H1 (cell line): Measurements from ENCODE around the gene CSF3. TPM values are rescaled to one million over a fixed set of nuclear protein-coding genes. Genes with fewer than 3 reads are reported as not detected.
A peak's percentile ranks its signal among the peaks of the same experiment; 100 is the strongest.

Experiments used
- CTCF ChIA-PET: fragments of 300-600 bp; sonication (Branson Sonifier 250); formaldehyde crosslinking; loops from one replicate; lab custom pipeline; 2021; ENCODE audit not compliant: partially characterized antibody; lab: Charles Lee
- POLR2A ChIA-PET: fragments of 300-600 bp; sonication (Branson Sonifier 250); formaldehyde crosslinking; loops from one replicate; lab custom pipeline; 2021; ENCODE audit warnings: inconsistent platforms; ENCODE audit not compliant: partially characterized antibody; lab: Charles Lee
- DNase-seq, 2 experiments: peaks; one replicate each; pipeline versions ENCODE4 v3.0.0 to v3.0.0-alpha.2; 2010 to 2022; ENCODE audit warnings: low spot score in 2 of 2, low read depth in 1 of 2, mixed read lengths in 1 of 2
- FAIRE-seq: peaks from 2 replicates; lab custom pipeline; 2011; peaks lifted over from hg19 to GRCh38; lab: Jason Lieb, UNC
- H2AFZ ChIP-seq: 2 replicates; pipeline ENCODE4 v1.8.1; 2012; ENCODE audit warnings: low read length, inconsistent platforms
- H2AK5ac ChIP-seq: 2 replicates; pipeline ENCODE4 v1.6.1; 2013; ENCODE audit warnings: low read depth, low read length
- H2BK120ac ChIP-seq: replicated peaks from 2 replicates; pipeline ENCODE3; 2013; ENCODE audit warnings: low read depth, low read length, inconsistent platforms
- H2BK12ac ChIP-seq: 2 replicates; pipeline ENCODE4 v1.6.1; 2013; ENCODE audit warnings: low read depth, low read length
- H2BK15ac ChIP-seq: 2 replicates; pipeline ENCODE4 v1.6.1; 2013; ENCODE audit warnings: low read length
- H2BK20ac ChIP-seq: 2 replicates; pipeline ENCODE4 v1.6.1; 2013; ENCODE audit warnings: low read length
- H2BK5ac ChIP-seq: 2 replicates; pipeline ENCODE4 v1.6.1; 2013; ENCODE audit warnings: low read depth, low read length
- H3K14ac ChIP-seq: 2 replicates; pipeline ENCODE4 v1.6.1; 2013; ENCODE audit warnings: inconsistent platforms; ENCODE audit not compliant: insufficient read length
- H3K18ac ChIP-seq: 2 replicates; pipeline ENCODE4 v1.6.1; 2013; ENCODE audit warnings: low read length; ENCODE audit errors: extremely low read depth
- H3K23ac ChIP-seq: 2 replicates; pipeline ENCODE4 v1.6.1; 2013; ENCODE audit warnings: inconsistent platforms; ENCODE audit not compliant: insufficient read length
- H3K23me2 ChIP-seq: 2 replicates; pipeline ENCODE4 v1.6.1; 2013; ENCODE audit warnings: low read depth, low read length
- H3K27ac ChIP-seq: 2 replicates; pipeline ENCODE4 v1.6.1; 2011; ENCODE audit warnings: low read depth, low read length, inconsistent platforms
- H3K27me3 ChIP-seq, 4 experiments: replicated peaks in 1 of 4; 1 replicate in 1 of 4; 2 replicates in 3 of 4; pipeline versions ENCODE4 v1.6.1 to v1.8.1; 2011 to 2013; ENCODE audit warnings: low read length in 3 of 4, mild to moderate bottlenecking in 3 of 4, inconsistent platforms in 2 of 4, mixed read lengths in 2 of 4, moderate library complexity in 1 of 4; ENCODE audit not compliant: control insufficient read depth in 3 of 4, insufficient read depth in 3 of 4; ENCODE audit errors: extremely low read depth in 1 of 4
- H3K36me3 ChIP-seq, 4 experiments: 2 replicates each; pipeline versions ENCODE4 v1.6.1 to v1.8.1; 2011 to 2013; ENCODE audit warnings: mild to moderate bottlenecking in 4 of 4, low read length in 3 of 4, moderate library complexity in 2 of 4, control low read depth in 1 of 4, inconsistent platforms in 1 of 4; ENCODE audit not compliant: insufficient read depth in 4 of 4, control insufficient read depth in 2 of 4
- H3K4ac ChIP-seq: replicated peaks from 2 replicates; pipeline ENCODE3; 2013; ENCODE audit warnings: low read length, low read depth, mixed read lengths, inconsistent platforms; ENCODE audit not compliant: insufficient read length
- H3K4me1 ChIP-seq, 4 experiments: replicated peaks in 1 of 4; 1 replicate in 1 of 4; 2 replicates in 3 of 4; pipeline versions ENCODE4 v1.6.1 to v1.8.1; 2011 to 2013; ENCODE audit warnings: low read length in 3 of 4, inconsistent platforms in 2 of 4, mixed read lengths in 1 of 4; ENCODE audit not compliant: insufficient read depth in 4 of 4, control insufficient read depth in 3 of 4
- H3K4me2 ChIP-seq, 2 experiments: 2 replicates each; pipeline versions ENCODE4 v1.6.1 to v1.8.1; 2011 to 2013; ENCODE audit warnings: low read depth in 2 of 2, low read length in 2 of 2, control low read depth in 1 of 2, inconsistent platforms in 1 of 2, mild to moderate bottlenecking in 1 of 2; ENCODE audit not compliant: insufficient read depth in 1 of 2
- H3K4me3 ChIP-seq, 4 experiments: fragments of 200-600, 300-600 bp in 1 of 4; sonication (generic), shearing (Covaris generic), sonication (Bioruptor Twin) in 1 of 4; 2 replicates each; pipeline versions ENCODE4 v1.5.1 to v1.8.1; 2011 to 2016; ENCODE audit warnings: low read length in 4 of 4, low read depth in 3 of 4, control low read depth in 2 of 4, inconsistent platforms in 2 of 4, mild to moderate bottlenecking in 2 of 4, mixed read lengths in 1 of 4, moderate library complexity in 1 of 4; ENCODE audit not compliant: insufficient read depth in 2 of 4; ENCODE audit errors: extremely low read depth in 1 of 4
- H3K56ac ChIP-seq: replicated peaks from 2 replicates; pipeline ENCODE3; 2013; ENCODE audit warnings: low read depth, mild to moderate bottlenecking, mixed read lengths, low read length, inconsistent platforms; ENCODE audit not compliant: insufficient read length
- H3K79me1 ChIP-seq: 2 replicates; pipeline ENCODE4 v1.6.1; 2013; ENCODE audit warnings: low read depth, low read length, control low read depth
- H3K79me2 ChIP-seq, 2 experiments: 2 replicates each; pipeline versions ENCODE4 v1.6.1 to v1.8.1; 2012 to 2013; ENCODE audit warnings: low read length in 2 of 2, mild to moderate bottlenecking in 2 of 2, inconsistent platforms in 1 of 2; ENCODE audit not compliant: insufficient read depth in 2 of 2, control insufficient read depth in 1 of 2
- H3K9ac ChIP-seq, 4 experiments: replicated peaks in 1 of 4; 1 replicate in 1 of 4; 2 replicates in 3 of 4; pipeline versions ENCODE4 v1.6.1 to v1.8.1; 2011 to 2013; ENCODE audit warnings: low read depth in 3 of 4, low read length in 3 of 4, control low read depth in 2 of 4, mild to moderate bottlenecking in 2 of 4, moderate library complexity in 2 of 4, inconsistent platforms in 1 of 4; ENCODE audit errors: extremely low read depth in 1 of 4
- H3K9me3 ChIP-seq, 2 experiments: 2 replicates each; pipeline versions ENCODE4 v1.6.1 to v1.8.1; 2012 to 2013; ENCODE audit warnings: mild to moderate bottlenecking in 2 of 2, moderate library complexity in 2 of 2, control low read depth in 1 of 2, inconsistent platforms in 1 of 2, low read depth in 1 of 2, low read length in 1 of 2, mixed read lengths in 1 of 2; ENCODE audit not compliant: insufficient read depth in 2 of 2
- H4K20me1 ChIP-seq, 2 experiments: replicated peaks in 1 of 2; 2 replicates each; pipeline versions ENCODE3 to v1.8.1; 2011 to 2013; ENCODE audit warnings: inconsistent platforms in 2 of 2, low read length in 2 of 2, mild to moderate bottlenecking in 1 of 2; ENCODE audit not compliant: insufficient read depth in 2 of 2, control insufficient read depth in 1 of 2
- H4K5ac ChIP-seq: 2 replicates; pipeline ENCODE4 v1.6.1; 2013; ENCODE audit warnings: low read length, low read depth, mixed read lengths, inconsistent platforms; ENCODE audit not compliant: insufficient read length
- H4K8ac ChIP-seq: 2 replicates; pipeline ENCODE4 v1.8.0; 2013; ENCODE audit warnings: mild to moderate bottlenecking, moderate library complexity, low read length, inconsistent platforms; ENCODE audit not compliant: insufficient read depth; ENCODE audit errors: extremely low read depth
- H4K91ac ChIP-seq: replicated peaks from 2 replicates; pipeline ENCODE3; 2013; ENCODE audit warnings: low read length, mixed read lengths, inconsistent platforms; ENCODE audit not compliant: insufficient read length
- BACH1 ChIP-seq: IDR thresholded peaks from 2 replicates; pipeline ENCODE4 v1.6.1; 2012; ENCODE audit warnings: low read length, improper control_type of control experiment
- CHD1 ChIP-seq: IDR thresholded peaks from 2 replicates; pipeline ENCODE4 v1.6.1; 2012; ENCODE audit warnings: low read depth, low read length, improper control_type of control experiment
- FOSL1 ChIP-seq: IDR thresholded peaks from 2 replicates; pipeline ENCODE4 v1.6.1; 2011; ENCODE audit warnings: mild to moderate bottlenecking, low read depth, low read length, moderate library complexity; ENCODE audit not compliant: insufficient read depth
- HDAC6 ChIP-seq: IDR thresholded peaks from one replicate; pipeline ENCODE4 v1.7.1; 2012; ENCODE audit warnings: low read depth, mild to moderate bottlenecking, inconsistent platforms, low read length, moderate library complexity
- JUND ChIP-seq: IDR thresholded peaks from 2 replicates; pipeline ENCODE4 v1.6.1; 2011; ENCODE audit warnings: mild to moderate bottlenecking, improper control_type of control experiment, low read length
- NANOG ChIP-seq: IDR thresholded peaks from 2 replicates; pipeline ENCODE4 v1.6.1; 2011; ENCODE audit warnings: low read length, low read depth, mild to moderate bottlenecking, inconsistent platforms; ENCODE audit not compliant: insufficient read depth, poor library complexity, severe bottlenecking
- PHF8 ChIP-seq: fragments of 200-600 bp; sonication (generic); conservative IDR thresholded peaks from 2 replicates; pipeline ENCODE4 v1.7.1; 2012; ENCODE audit warnings: low read depth, mild to moderate bottlenecking, inconsistent platforms, low read length, moderate library complexity
- USF2 ChIP-seq: IDR thresholded peaks from 2 replicates; pipeline ENCODE4 v1.6.1; 2011; ENCODE audit warnings: low read length, improper control_type of control experiment
- ZNF274 ChIP-seq: IDR thresholded peaks from 2 replicates; pipeline ENCODE4 v1.7.0; 2012; ENCODE audit warnings: low read length, borderline replicate concordance; ENCODE audit errors: extremely low read depth
- WGBS, 2 experiments: shearing (Covaris generic) in 1 of 2; methylation state at CpG; one replicate each; pipeline versions ENCODE4 v1.1.6 to v1.1.7; 2013 to 2015; ENCODE audit warnings: low lambda C conversion rate in 2 of 2, mixed read lengths in 2 of 2, inconsistent platforms in 1 of 2, low coverage in 1 of 2, missing lambda C conversion rate in 1 of 2; ENCODE audit not compliant: insufficient replicate concordance in 2 of 2, insufficient coverage in 1 of 2, insufficient read length in 1 of 2; ENCODE audit errors: extremely low coverage in 1 of 2, missing lambda C conversion rate in 1 of 2; 5-methylcytosine and 5-hydroxymethylcytosine counted together
- polyA plus RNA-seq, 7 experiments: library from polyadenylated mRNA; depleted of rRNA in 3 of 7; stranded (reverse) in 5 of 7; unstranded in 2 of 7; fragments of >200 nt in 5 of 7; fragments of 200-250 nt in 2 of 7; gene quantifications; 1 replicate in 5 of 7; 2 replicates in 1 of 7; 4 replicates in 1 of 7; pipeline versions ENCODE4 v1.2.1 to v1.2.3, GENCODE V29; 2011 to 2013; ENCODE audit warnings: missing spikeins in 2 of 7, mixed read lengths in 2 of 7
- total RNA-seq: library from RNA; stranded (reverse); fragmentation: NEBNext Ultra II Directional; extraction: Animal tissue kit (Norgen Biotek cat#: 25700); gene quantifications from 2 replicates; pipeline ENCODE4 v1.2.1, GENCODE V29; 2021

The CSF3 gene
- total and polyA plus RNA-seq, 2 of the 8 experiments (the other 6 are each of a cell fraction or from before 2014, with no cell fraction given): 0.03 TPM; not detected in 1

DNA sequence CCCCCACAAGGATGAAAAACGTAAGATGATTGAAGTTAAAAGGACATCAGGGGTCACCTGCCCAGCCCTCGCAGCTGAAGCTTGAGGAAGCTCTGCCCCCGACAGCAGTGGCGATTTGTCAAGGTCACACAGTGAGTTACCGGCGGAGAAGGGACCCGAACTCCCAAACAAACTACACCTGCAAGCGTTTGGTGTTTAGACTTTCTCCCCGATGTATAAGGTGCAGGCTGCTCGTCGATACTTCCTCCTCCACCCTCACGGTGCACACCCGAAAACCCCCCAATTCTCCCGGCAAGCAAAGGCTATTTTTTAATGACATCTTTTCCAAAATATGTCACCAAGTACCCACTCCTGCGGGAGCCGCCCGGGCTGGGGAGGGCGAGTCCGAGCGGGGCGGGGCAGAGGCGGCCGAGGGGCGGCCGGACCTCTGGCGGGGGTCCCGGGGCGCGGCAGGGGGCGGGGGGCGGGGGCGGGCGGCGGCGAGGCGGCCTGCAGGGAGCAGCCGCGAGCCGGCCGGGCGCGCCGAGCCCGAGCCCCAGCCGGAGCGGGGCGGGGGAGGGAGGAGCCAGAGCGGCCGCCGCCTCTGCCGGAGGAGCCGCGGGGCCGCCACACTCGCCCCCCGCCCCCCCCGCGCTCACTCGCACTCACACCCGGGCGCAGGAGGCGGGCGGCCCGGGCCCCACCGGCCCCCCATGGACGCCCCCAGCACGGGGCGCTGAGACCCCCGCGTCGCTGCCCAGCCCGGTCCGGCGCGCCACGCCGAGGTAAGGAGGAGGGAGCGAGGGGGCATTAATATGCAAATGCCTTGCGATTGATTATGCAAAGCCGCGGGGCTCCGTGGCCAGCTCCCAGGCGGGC, 47.3 kb downstream of the CSF3 start, which contains the start of gene THRA:
THRA (plus strand) TSS at position 637 of the 858 bp plus-strand sequence. CDS start 11,524 bp downstream, outside the sequence.
- WGBS, 2 experiments: 5% methylated on average over 25 of the region's 83 CpGs; no CpG with 5 or more reads in 1 of the 2 experiments
- Histone ChIP-seq H3K4me1 (peaks cover 21 to 46% (median 31%) of the 10 kb centered on the region in 4 experiments), H3K23ac (no peak within 1 kb of the TSS), H3K27me3 (peaks cover 0 to 15% (median 10%) of the 10 kb centered on the region in 4 experiments; a peak in 6 of 7 replicates), H2BK20ac (peak within 1 kb of the TSS; percentile 1; the same call in 1 of the 2 replicates), H3K4me3 (peak within 1 kb of the TSS; percentile 78 to 87 (median 81)), H3K9me3 (no peaks in the 10 kb centered on the region), H2AFZ (peak within 1 kb of the TSS; percentile 34; the same call in 1 of the 2 replicates), H3K4ac (peak within 1 kb of the TSS; percentile 71), H4K20me1 (peaks cover 0 to 9% of the 10 kb centered on the region in 2 experiments), H2BK120ac (peak within 1 kb of the TSS; percentile 61), H3K79me1 (peaks cover 6% of the 10 kb centered on the region; the same call in 1 of the 2 replicates), H4K8ac (peak within 1 kb of the TSS; percentile 65), H4K91ac (peak within 1 kb of the TSS; percentile 75), H2BK5ac (peak within 1 kb of the TSS; percentile 52; the same call in 1 of the 2 replicates), H3K79me2 (no peaks in the 10 kb centered on the region), H3K23me2 (peaks cover 6% of the 10 kb centered on the region; the same call in 1 of the 2 replicates), H4K5ac (peak within 1 kb of the TSS; percentile 84), H3K4me2 (peak within 1 kb of the TSS; percentile 75 to 87), H2BK12ac (peak within 1 kb of the TSS; percentile 68; the same call in 1 of the 2 replicates), H3K56ac (peak within 1 kb of the TSS; percentile 66), H3K27ac (peak within 1 kb of the TSS; percentile 60; the same call in 1 of the 2 replicates), H2AK5ac (no peak within 1 kb of the TSS), H2BK15ac (0 out of 2 replicates have a peak within 1 kb of the TSS, but pooled peaks have one; percentile 5), H3K18ac (peak within 1 kb of the TSS; percentile 78), H3K36me3 (no peaks in the 10 kb centered on the region), H3K14ac (no peak within 1 kb of the TSS), H3K9ac (peak within 1 kb of the TSS; percentile 39 to 48 (median 44); a peak in 5 of 7 replicates)
- ChIA-PET POLR2A (interaction anchor here (0.7 to 5.8 kb wide), 9 partner anchors 8 to 129 kb away, joined by 3 to 64 read pairs (median 3); partner anchors contain the start of genes CASC3 and MED24), CTCF (interaction anchor here (0.6 to 38.4 kb wide), 13 partner anchors 10 to 108 kb away, joined by 3 to 876 read pairs (median 13); partner anchors contain the start of genes MED24 and NR1D1)
- DNase-seq (peak in 1 of 2 experiments; percentile 89), FAIRE-seq (no peak)
- TF ChIP-seq JUND (no peak), FOSL1 (0 out of 2 replicates have a peak, but pooled peaks have one; percentile 17), NANOG (peak; percentile 35), ZNF274 (no peak), HDAC6 (no peak), USF2 (no peak), PHF8 (peak; percentile 52; the same call in 1 of the 2 replicates), BACH1 (no peak), CHD1 (no peak)
